Pons (tissue), 1 donor: Measurements from ENCODE around the gene SLC35F2.
"Not testable (repeated sequence)": the region's sequence is repeated elsewhere in the genome, so short reads cannot be mapped to it uniquely, and the experiment has no call there.

Source experiments
- DNase-seq: peaks from one replicate; pipeline ENCODE4 v3.0.0-alpha.2; 2016; ENCODE audit warnings: low spot score

The SLC35F2 gene

DNA sequence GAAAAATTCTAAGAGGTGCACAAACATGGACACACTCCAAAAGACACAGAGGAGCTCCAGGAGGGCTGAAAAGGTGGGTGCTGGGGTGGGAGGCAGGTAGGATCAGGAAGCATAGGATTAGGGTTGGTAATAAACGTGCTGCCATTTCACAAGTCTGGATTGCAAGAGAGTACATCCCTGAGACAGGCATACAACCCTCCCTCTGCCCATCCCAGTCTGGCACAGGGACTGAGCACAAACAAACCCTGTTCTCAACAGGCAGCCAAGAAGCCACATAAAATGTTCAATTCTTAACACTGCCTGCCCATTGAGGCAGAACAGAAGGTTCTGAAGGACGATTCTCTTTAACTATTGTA is 18.5 kb downstream of the SLC35F2 start:
- DNase-seq = no peak

DNA sequence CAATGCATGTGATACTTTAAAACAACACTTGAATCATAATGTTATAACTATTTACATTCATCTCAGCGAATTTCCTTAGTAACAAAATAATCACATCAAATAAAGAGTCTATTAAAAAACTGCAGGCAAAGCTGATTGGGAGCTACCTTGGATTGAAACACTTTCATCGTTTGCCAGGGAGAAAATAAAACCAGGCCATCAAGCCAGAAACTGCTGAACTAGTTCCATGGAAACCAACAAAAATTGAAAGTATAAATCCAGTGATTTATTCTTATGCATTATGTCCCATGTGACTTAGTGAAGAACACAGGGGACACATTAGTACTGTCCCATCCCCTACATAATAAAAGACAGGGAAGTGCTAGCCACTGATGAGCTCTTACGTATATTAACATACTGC is 21.7 kb downstream of the SLC35F2 start:
- no peak for DNase-seq

DNA sequence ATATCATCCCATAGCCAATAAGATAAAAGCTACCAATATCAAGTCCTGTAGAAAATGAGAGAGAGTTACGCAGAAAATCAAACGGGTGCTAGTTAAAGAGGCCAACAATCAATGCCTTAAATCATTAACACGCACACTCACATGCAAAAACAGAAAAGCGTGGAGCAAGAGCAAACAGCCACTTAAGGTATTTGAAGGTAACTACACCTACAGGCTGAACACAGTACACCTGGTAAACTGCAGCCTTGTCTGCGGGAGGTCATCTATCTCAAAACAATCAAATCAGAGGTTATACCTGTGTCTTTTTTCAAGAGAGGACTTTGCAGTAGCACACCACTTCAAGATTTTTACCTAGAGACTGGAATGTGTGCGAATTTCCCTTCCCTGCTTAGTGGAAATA is 23.6 kb downstream of the SLC35F2 start:
- DNase-seq = no peak

DNA sequence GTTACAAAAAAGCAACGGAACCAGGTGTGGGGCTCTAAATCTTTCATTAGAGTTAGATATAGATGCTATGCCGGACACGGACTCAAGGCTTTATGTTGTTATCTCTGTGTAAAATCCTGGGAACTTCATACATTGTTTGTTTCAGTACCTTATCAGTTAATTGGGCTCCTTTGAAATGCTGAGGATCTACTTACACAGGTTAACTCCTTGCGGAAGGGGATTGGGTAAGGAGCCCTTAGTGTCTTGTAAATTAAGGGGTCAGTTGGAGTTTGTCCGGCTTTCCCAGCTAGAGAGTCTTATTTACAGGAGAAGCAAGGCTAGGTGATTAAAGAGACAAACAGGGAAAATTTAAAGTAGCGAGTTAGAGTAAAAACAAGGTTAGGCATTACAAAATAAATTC is 24.7 kb downstream of the SLC35F2 start:
- DNase-seq = not testable (repeated sequence)

DNA sequence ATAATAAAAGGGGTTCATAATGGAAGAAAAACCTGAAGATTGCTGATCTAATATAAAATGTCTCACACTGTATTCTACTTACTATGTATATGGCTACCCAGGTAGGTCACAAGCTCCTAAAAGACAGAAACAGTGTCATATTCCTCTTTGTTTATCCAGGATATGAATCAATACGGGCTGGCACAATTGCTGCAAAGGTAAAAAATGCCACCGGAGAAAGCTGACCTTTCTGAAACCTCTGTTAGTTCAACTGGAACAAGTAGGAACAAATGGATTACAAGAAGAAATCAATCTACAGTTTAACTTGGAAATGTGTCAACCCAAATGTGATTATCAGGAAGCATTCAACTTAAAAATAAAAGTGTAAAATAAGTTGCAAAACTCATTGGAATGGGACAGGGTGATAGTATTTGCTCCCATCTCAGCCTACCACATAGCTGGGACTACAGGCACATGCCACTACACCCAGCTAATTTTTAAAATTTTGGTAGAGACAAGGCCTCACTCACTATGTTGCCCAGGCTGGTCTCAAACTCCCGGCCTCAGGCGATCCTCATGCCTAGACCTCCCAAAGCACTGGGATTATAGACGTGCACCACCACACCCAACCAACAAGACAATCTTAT is 27.6 kb downstream of the SLC35F2 start:
- DNase-seq = no peak

DNA sequence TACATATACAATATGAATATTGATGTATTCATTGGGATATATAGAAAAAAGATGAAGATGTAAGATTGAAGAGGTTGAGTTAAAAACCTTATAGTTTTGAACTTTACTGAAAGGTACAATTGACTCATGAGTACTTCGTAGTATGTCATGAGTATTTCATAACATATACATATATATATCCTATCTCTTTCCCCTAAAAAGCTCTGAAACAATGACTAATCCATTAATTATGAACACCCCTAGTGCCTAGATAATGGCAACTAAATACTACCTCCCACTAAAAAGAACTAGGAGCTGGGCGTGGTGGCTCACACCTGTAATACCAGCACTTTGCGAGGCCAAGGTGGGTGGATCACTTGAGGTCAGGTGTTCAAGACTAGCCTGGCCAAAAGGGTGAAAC is 31.5 kb downstream of the SLC35F2 start:
- DNase-seq = no peak

DNA sequence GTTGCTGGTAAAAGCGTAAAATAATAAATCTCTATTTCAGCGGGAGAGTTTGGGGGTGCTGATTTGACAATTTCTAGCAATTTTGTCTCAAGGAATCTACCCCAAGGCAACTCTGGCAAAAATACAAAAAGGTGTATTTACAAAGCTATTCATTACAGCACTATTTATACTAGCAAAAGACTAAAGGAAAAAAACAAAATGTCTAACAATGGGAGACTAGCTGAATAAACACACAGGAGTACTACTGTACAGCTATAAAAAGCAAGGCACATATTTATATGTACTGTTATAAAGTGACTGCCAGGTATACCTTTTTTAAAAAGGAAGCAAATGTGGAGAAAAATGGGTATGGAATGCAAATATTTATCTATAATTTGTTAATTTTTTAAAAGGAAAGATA is 32.7 kb downstream of the SLC35F2 start:
- DNase-seq = no peak

DNA sequence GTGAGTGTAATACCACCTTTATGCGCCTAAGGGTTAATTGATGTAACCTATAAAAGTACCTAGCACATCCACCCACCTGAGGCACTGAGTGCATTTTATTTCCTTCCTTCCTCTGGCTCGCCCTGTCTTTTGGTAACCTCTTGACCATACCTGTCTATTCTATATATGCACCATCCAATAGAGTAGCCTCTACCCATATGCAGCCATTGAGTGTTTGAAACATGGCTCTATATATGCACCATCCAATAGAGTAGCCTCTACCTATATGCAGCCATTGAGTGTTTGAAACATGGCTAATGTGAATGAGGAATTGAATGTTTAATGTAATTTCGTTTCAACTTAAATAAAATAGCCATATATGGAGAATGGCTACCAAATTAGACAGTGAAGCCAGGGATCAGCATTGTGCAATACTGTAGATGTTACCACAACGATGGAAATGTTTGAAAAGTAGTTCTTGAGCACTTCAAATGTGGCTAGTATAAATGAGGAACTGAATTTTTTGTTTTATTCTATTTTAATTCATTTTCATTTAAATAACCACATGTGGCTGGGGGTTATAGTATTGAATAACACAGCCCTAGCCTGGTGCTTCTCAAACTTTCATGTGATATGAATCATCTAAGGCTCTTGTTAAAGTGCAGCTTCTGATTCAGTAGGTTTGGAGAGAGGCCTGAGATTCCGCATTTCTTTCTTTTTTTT is 33.8 kb downstream of the SLC35F2 start:
- no peak for DNase-seq

DNA sequence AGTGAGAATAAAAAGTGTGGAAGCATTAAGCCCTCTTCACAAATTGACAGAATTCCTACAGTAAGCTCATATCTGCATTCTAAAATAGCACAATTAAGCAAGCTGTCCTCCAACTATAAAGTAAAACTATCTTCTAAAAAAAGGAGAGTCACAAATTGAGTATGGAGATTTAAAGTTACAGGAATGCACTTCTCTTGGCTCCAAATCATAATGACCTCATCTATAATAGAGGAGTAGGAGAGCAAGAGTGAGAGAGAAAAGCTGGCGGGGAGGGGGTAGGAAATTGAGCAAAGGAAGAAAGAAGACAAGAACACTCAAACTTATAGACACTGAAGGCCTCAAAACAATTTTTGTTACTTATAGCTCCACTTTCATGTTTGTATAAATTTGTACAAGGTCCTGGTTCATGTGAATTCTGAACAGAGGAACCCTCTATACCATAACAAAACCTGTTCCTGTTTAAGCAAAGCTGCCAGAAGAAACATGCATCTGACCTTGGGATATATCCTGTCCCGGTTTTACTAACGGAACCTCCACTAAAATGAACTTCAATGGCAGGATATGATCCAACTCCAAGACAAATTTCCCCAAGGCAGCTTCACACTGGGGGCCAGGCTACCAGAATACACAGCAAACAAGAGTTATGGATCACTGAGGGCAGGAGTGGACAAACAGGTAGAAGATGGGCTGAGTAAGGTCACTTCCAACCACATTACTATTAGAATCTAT is 37.2 kb downstream of the SLC35F2 start:
- no peak for DNase-seq

DNA sequence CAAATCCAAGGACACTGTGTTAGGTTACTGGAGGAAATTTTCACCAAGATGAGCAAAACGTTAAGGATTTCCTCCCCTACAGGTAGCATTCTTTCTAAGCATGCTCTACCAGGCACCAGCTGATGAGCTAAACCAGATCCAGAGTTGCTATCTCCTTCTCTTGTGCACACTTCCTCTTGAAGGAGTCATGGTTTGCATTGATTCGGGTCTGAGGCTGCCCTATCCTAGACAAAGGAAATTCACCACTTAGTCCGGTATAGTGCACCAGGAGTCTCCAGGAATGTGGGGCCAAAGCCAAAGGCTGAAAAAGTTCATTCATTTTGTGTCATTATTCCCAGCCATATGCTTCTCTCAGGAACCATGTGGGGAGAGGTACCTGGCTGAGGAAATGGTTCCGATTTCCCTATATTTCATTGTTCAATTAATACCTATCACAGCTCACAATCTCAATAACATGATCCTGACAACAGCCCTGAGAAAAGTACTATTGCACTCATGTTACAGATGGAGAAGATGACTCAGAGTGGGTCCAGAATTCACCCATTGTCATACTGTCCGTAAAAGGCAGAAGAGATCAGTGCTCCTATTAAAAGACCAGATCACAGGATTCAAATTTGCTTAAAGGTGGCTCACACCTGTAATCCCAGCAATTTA is 39.1 kb downstream of the SLC35F2 start:
- DNase-seq = no peak

DNA sequence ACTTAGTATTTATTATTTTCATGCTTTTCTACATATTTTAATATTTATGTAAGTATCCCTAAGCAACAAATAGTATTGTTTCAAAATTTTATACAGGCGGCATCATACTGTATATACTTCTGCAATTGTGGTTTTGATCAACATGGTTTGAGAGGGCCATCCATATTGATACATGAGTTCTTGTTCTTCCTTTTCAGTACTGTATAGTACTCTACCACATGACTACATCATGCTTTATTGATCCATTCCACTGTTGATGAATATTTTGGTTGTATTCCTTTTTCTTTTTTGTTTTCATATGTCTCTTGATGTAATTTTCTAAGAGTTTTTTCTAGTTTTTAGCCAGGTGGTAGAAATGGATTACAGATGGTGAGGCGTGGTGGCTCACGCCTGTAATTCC is 40.1 kb downstream of the SLC35F2 start:
- no peak for DNase-seq

DNA sequence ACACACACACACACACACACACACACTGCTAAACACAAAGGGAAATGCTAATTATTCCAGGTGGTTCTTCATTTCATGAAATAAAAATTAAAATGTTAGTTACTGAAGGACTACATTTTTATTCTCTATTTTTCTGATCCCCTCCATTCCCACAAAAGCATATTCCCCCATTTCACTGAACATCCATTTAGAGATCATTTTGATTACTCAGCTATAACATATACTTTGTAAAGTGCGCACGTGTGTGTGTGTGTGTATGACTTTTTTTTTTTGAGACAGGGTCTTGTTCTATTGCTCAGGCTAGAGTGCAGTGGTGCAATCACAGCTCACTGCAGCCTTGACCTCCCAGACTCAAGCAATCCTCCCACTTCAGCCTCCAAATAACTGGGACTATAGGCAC is 42.6 kb downstream of the SLC35F2 start:
- no peak for DNase-seq

DNA sequence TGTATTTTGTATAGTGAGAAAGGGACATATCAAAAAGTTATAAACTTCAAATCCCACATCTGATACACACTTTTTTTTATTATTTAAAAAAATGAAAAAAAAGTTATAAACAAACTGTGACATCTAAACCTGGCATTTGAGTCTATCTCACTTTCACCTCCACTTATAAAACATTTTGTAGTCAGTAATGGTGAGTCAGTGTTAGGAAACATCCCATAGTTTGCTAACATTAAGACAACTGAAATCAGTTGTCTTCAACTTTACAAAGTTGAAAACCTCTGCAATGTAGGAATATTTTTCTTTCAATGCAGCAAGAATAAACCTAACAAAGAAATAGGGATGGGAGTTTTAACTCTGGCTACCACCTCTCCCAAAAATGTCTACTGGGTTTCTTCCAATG is 47.7 kb downstream of the SLC35F2 start:
- no peak for DNase-seq

DNA sequence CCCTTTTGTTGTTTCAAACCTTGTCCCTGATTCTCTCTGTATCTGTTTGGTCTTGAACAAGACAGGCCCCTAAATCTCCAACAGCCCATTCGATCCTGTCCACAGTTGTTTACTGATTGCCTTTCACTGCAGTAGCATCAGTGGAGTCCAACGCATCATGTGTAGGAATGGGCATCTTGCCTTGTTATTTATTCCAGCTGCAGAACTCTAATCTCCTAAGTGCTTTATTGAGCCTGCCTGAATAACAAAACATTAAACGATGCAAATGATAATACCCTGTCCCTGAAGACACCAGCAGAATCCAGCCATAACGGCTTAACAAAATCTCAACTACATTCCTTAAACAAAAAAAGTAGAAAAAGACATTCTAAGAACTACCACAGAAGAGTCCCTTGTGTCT is 50.1 kb downstream of the SLC35F2 start:
- no peak for DNase-seq

DNA sequence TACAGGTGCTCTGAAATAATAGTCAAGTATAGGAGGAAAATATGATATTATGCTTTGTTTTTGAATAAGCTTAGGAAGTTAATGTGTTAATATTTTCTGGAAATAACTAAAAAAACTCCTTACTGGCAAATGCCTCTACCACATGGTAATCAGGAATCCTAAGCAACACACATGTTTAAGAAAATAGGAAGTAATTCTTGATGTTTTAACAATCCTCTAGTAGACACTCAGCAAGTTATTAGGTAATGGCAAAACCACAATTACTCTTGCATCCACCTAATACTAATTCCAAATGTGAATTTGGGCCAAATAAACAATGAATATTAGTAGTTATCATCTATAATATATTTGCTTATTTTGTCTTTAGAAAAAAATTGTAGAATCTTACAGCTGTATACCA is 53.6 kb downstream of the SLC35F2 start:
- no peak for DNase-seq

DNA sequence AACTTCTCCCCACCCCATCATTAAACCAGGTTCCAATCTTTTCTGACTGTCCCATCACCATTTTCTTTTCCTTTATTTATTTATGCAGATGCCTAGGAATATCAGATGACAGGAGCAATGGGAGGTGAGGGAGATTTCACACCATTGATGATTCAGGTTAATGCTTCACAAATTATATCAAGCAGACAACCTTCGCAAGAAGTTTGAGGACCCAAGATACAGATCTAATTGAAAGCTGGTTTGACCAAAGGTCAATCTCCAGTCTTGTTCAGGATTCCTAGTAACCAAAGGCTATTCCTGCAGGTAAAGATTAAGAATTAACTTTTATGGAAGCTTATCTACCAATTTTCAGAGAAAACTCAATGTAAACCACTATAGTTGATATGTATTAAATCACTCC is 54.4 kb downstream of the SLC35F2 start:
- no peak for DNase-seq

DNA sequence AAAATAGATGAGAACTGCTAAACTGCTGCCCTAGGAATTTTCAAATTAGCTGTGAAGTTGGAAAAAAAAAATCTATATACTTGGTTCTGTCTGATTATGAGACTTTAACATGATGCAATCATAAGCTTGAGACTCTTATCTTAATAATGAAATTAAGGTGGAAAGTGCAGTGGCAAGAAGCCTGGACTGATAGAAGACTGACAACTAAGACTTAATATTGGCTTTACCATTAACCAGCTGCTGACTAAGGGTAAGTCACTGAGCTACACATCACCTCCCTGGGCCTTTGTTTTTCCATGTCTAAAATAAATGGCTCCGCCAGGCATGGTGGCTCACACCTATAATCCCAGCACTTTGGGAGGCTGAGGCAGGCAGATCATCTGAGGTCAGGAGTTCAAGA is 56.9 kb downstream of the SLC35F2 start:
- DNase-seq = no peak

DNA sequence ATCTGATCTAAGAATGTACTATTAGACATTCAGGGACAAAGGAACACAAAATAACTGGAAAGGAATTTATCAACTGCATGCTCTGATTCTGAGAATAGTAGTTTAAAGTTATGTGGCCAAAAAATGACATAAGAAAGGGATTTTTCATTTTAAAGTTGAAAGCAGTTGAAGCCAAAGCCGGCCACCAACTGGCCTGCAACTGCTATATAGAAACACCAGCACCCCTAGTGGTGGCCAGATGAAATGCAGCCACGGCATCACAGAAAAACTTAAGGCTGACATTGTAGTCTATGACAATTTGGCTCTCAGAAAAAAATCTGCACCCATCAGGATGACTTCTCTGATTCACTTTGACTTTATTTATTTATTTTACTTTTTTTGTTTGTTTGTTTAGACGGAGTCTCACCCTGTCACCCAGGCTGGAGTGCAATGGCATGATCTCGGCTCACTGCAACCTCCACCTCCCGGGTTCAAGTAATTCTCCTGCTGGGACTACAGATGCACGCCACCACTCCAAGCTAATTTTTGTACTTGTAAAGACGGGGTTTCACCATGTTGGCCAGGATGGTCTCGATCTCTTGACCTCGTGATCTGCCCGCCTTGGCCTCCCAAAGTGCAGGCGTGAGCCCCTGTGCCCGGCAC is 59.2 kb downstream of the SLC35F2 start:
- DNase-seq = peak; percentile 67

DNA sequence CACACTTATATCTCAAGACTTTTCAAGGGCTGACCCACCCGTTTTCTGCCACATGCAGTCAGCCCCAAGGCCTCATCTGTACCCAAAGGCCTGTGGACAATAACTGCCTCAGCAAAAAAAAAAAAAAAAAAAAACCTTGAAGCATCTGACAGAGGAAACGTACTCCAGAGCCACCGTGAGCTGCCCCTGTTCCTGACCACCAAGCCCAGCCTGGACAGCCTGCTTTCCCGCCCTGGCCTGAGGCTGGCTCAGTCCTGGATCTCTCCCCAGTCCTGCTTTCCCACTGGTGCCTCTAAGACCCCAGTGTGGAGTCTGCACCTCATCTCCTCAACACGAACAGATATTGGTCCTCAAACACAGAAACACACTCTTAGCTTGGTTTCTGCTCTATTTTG is 66.5 kb downstream of the SLC35F2 start:
- DNase-seq = no peak

DNA sequence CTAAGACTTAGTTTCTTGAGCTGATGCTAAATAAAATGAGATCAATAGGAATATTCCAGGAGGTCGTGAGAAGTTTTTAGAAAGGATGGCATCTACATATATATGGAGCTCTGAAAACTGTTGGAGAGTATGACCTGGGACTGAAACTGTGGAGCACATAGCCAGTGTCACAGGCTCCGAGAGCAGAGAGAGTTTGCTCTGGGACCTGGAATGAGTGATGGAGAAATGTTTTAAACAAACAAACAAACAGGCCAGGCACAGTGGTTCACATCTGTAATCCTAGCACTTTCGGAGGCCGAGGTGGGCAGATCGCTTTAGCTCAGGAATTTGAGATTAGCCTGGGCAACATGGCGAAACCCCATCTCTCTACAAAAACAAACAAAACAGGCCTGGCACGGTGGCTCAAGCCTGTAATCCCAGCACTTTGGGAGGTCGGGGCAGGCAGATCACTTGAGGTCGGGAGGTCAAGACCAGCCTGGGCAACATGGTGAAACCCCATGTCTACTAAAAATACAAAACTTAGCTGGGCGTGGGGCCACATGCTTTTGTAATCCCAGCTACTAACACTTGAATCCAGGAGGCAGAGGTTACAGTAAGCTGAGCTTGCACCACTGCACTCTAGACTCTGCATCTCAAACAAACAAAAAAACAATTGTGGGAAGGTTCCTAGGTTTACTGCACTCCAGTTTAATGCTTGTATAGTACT is 67.1 kb downstream of the SLC35F2 start:
- no peak for DNase-seq

DNA sequence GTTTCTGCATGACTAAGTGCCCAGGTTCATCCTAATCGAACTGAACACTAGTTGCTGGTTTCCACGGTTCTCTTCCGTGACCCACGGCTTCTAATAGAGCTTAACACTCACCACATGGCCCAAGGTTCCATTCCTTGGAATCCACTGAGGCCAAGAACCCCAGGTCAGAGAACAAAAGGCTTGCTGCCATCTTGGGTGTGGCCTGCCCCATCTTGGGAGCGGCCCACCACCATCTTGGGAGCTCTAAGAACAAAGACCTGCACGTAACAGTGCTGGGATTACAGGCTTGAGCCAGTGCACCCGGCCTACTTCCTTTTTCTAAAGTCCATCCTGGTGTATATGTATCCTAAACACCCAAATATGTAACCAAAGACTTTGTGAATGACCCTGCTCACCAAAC is 68.8 kb downstream of the SLC35F2 start:
- DNase-seq = no peak

DNA sequence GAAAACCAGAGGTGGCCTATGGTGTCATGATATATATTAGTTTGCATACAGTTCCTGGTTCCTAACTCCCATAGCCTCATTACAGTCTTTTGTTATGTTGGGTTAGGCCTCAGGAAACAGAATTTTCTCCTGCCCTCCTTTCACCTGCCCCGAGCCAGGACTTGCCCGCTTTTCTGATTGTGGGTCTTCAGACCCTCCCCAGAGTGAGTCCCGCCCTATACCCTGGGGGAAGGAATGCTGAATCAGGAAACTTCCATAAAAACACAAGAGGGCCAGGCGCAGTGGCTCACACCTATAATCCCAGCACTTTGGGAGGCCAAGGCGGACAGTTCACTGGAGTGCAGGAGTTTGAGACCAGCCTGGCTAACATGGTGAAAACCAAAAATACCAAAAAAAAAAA is 70.9 kb downstream of the SLC35F2 start:
- no peak for DNase-seq
